IPS DF 19.7 (cell line): ENCODE data around the gene CASZ1.

Experiments used
- DNase-seq: peaks from one replicate; pipeline ENCODE4 v3.0.0-alpha.2; 2013; ENCODE audit warnings: low read depth, low spot score

Gene CASZ1

DNA sequence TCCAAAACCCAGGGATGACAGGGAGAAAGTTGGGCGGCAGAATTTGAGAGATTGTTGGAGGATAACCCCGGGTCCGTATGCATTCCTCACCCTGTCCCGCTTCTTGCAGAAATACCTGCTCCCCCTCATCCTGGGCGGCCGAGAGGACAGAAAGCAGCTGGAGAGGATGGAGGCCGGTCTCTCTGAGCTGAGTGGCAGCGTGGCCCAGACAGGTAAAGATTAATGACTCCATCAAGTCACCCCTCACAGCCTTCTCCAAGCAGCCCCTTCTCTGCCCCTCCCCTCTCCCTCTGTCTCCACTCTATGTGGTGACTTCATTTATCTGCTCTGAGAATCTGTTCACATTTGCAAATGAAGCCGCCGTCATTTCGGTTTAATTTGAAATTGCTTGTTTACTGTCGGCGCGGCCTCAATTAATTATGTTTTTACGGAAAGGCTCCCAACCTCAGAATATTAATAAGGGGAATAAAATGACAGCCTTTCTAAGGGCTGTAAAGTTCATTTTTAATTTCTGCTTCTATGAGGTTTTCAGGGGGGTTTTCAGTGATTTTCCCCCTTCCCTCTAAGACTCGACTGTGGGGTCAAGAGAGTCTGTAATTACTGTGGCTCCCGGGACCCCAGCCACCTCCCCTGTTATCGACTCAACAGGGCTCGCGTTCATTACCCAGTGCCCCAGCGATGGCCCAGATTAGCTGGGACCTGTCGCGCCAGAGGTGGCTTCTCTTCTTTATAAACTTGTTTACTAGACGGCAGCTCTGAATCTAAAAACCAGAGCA is 173.3 kb downstream of the CASZ1 start:
- DNase-seq, result no peak

DNA sequence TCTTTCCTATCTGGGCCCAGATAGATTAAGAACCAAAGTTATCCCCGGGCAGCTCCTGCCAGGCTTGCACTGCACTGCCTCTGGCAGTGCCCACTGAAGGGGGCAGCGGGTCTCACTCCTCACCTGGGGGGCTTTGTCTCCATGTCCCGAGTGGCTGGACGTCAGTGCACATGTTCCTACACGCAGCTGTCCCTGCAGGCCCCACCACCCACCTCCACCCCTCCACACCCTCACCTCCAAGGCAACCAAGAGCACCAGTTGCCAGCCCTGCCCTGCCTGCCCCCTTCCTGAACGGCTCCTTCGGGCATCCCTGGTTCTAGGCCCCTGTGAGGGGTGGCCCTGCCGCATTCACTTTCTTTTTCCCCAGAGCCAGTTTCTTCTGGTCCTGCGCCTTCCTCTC is 174.5 kb downstream of the CASZ1 start:
- no peak for DNase-seq

DNA sequence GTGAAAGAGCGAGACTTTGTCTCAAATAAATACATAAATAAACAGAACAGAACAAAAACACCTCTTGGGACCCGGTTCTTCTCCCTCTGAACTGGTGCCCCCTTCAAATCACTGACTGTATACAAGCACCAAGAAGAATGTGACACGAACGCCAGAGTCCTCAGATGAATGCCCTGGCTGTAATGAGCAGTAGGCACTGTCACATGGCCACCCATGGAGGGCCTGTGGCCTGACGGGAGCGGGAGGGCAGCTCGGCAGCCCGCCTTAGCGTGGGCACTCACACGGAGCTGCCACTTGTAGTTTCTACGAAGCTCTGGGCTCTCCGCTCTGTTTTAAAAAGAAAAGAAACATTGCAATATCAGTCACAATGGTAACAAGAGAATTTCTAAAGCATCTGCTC is 175.7 kb downstream of the CASZ1 start:
- no peak for DNase-seq

DNA sequence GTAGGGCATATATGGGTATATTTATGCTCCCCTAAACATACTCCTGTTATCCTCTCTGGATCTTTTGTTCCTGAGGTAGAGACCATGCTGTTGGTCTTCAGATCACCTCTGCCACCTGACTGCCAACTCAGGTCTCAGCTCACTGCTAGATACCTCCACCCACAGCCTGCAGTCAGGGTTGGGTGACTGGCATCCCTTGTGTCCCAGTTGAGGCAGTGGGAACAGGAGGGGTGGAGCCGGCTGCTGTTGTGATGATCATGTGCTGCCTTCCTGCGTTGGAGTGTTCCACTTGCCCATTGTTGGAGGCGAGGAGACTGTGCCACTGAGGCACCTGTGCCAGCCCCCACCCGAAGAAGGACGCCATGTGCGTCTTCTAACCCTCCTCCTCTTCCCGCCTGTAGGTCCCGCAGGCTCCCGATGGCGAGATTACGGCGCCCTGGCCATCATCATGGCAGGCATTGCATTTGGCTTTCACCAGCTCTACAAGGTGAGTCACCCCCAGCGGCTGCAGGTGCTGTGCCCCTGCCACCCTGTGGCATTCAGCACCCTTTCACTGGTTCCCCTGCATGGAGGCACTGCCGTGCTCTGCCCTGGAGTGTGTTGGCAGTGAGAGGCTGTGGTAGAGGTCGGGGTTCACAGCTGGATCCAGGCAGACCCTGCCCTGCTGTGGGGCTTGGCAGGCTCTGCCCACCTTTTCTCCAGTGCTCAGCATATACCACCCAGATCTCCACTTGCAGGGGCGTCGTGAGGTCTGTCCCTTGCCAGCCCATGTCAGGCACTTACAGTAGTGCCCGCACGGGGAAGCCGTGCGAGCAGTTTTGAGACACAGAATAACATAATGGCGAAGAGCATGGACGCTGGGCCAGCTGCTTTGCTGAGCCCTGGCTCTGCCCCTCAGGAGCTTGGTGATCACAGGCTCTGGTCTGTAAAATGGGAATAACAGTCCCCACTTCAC is 178.2 kb downstream of the CASZ1 start:
- no peak for DNase-seq

DNA sequence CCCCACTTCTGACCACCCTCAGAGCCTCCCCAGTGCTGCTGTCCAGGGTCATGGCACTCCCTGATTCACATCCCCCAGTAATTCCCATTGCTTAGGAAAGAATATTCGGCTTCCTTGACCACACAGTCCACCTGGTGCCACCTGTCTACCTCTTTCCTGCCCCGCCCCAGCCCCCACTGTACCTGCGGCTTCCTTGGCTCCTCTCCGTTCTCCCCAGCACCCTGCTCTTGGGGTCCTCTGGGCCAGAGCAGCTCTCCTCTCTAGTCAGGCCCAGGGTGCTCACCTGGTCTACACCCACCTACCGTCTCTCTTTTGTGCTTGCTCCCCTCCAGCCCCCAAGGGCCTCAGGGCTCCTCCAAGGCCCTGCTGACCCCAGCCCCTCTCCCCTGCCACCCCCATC is 179.1 kb downstream of the CASZ1 start:
- DNase-seq, result no peak

DNA sequence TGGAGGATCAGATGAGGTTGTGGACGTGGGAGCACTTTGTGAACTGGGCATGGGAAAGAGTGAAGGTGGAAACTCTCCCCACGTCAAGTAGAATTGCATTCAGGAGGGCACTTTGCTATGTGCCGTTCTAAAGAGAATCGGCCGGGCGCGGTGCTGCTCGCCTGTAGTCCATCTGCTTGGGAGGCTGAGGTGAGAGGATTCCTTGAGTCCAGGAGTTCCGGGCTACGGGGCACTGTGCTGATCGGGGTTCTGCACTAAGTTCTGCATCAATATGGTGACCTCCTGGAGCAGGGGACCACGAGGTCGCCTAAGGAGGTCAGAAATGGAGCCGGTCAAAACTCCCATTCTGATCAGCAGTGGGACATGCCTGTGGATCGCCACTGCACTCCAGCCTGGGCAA is 179.8 kb downstream of the CASZ1 start:
- no peak for DNase-seq

DNA sequence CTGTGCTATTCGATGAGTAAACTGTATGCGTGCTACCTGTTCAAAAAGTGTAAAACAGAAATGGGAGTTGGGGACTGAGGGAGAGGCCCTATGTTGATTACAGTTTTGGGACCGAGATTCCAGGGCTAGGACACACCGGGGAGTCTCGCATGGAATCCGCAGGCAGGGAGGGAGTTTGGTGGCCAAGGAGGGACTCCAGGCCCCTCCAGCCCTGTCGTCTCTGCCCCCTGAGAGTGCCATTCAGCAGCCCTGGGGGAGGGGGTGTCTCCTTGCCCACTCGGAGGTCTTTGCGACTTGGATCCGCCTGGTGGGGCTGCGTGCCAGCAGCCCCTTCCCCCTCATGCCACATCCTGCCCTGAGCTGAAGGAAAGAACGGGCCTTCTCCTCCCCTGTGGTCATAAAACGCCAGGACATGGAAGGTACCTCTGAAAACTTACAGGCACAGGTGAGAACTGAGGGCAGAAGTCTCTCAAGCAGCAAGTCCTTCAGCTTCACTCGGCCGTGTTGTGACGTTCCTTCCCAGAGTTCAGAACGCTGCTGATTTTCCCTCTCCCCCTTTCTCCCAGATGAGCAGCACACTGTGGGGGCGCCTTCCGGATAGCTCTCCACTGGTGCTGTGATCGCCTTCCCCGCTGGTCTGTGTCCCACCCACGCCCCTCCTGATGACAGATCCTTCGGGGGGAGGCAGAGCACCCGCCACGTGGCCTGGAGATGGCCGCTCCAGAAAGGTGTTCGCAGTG is 180.3 kb downstream of the CASZ1 start:
- no peak for DNase-seq

DNA sequence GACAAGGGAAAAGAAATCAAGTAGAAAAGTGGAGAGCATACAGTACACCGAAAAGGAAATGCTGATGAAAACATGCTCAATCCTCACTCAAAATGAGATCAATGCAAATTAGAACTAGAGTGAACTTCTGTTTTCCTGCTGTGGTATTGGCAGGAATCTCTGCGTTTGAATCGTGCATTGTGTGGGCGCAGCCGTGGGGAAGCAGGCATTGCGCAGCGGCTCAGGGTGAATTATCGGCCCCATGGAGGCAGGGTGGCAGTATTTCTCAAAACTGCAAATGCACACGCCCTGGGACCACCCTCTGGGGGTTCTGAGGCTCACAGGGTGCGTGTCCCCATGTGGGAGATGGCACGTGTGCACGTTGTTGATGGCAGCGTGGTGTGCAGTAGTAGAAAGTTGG is 181.1 kb downstream of the CASZ1 start:
- no peak for DNase-seq

DNA sequence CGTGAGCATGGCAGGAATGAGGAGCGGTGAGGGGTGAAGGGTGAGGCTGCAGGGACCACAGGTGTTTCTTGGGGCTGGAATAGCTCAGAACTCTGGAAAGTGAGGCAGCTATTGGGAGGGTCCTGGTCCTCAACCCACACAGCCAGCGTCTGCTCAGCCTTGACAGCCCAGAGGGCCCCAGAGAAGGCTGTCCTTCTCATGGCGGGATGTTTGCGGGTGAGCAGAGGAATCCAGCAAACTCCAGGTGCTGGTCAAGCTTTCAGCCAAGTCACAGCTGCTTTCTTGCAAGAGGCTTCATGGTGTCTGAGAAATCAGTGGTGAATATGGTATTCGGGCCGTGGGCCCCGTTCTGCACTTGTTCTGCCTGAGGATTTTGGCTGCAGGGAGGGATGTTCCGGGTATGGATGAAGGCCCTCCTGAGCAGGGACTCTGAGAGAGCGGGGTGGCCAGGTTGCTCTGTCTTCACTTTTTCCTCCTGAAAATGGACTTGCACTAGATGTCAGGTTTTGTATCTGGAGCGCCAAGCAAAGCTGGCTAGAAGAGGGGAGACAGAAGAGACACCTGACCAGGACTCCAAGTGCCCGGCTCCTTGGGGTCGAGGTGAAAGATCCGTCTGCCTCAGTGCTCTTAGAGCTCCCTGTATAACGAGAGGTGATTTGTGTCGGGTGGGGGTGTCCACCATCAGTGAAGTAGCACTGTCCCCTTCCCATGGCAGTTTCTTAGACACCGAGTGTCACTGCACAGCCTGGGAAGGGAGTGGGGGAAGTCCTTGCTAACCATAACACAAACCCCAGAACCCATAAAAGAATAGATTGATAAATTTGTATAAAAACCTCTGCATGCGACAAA is 181.8 kb downstream of the CASZ1 start:
- DNase-seq, result no peak

DNA sequence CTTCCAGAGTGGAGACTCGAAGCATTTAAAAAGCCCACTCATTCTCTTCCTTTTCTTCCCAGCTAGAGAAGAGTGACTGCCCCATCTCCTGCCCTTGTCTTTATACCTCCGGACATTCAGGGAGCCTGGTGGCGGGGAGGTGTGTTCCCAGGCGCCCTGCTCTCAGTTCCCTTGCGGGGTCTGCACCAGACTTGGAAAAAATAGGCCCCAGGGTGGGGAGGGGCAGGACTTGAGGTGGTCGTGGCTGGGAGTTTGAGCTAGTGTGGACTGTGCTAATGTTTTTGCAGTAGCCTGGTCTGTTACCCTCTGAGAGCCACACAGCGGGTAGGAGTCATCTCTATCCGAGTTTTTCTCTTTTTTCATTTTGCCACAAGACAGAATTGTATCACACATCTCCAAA is 182.6 kb downstream of the CASZ1 start:
- DNase-seq, result no peak

DNA sequence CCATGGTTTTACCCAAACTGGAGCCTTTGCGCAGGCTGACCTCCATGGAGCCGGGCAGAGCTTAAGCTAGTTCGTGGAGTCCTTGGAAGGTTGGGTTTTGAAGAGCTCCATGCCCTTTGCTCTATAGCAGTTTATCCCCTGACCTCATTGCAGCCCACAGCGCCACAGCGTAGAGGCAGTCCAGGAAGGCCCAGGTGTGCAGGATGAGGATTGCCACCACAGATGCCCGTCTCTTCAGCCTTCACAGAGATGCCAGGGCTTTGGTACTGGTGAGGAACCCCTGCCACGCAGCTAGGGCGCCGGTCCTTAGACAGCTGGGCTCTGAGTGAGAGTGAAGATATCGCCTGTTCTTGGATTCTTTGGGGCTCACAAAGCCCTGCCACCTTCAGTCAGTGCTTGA is 183.1 kb downstream of the CASZ1 start:
- DNase-seq, result no peak

DNA sequence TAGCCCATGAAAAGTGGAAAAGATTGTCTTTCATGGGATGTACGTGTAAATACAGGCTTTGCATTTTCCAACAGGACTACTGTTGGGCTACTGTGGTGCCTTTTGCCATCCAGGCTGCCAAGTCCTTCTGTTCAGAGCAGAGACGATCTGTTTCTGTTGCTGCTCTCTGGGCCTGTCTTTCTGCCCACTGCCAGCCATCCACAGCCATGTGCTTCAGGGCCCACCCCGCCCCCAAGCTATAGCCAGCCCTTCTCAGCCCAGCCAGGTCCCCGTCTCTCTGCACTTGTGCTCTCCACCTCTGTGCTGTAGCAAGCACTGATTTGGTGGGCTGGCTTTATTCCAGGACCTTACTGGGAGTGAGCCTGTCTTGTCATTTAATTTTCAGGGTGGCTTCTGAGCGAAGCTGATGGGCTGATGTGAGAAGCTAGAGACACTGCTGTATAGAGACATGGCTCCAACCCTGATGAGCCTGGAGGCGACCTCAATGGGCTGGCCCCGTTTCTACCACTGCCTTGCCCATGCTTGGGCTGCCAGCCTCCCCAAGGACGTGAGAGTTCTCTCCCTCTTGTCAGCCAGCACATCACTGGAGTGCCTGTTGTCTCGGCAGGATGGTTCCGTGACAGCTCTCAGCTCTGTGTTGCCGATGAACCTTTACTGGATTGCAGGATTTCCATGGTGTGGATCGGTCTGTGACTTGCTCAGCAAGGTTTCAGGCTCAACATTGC is 183.8 kb downstream of the CASZ1 start:
- DNase-seq, result no peak

DNA sequence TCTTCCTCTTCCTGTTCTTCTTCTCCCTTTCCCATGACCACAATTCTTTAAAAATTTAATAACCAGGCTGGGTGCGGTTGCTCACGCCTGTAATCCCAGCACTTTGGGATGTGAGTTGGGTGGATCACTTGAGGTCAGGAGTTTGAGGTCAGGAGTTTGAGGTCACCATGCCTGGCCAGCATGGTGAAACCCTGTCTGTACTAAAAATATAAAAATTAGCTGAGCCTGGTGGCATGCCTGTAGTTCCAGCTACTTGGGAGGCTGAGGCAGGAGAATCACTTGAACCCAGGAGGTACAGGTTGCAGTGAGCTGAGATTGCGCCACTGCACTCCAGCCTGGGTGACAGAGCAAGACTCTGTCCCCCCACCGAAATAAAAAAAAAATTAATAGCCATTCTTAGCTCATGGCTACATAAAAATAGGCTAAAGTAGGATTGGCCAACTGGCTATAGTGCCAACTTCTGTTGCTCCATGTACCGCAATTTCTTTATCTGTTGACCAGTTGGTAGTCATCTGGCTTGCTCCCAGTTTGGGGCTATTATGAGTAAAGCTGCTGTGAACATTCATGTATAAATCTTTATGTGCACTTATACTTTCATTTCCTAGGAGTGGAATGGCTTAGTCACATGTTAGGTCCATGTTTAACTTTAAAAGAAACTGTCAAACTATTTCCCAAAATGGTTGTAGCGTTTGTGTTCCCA is 185.4 kb downstream of the CASZ1 start:
- DNase-seq, result no peak

DNA sequence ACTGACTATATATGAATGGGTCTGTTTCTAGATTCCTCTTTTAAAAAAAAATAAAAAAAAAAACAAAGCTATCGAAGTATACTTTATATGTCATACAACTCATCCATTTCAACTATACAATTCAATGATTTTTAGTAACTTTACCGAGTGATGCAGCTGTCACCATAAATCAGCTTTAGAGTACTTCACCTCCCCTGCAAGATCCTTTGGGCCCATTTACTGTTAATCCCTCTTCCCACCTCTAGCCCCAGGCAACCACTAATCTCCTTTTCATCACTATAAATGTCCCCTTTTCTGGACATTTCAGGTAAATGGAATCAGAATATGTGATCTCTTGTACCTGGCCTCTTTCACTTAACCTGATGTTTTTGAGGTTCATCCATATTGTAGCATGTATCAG is 187.8 kb downstream of the CASZ1 start:
- no peak for DNase-seq

DNA sequence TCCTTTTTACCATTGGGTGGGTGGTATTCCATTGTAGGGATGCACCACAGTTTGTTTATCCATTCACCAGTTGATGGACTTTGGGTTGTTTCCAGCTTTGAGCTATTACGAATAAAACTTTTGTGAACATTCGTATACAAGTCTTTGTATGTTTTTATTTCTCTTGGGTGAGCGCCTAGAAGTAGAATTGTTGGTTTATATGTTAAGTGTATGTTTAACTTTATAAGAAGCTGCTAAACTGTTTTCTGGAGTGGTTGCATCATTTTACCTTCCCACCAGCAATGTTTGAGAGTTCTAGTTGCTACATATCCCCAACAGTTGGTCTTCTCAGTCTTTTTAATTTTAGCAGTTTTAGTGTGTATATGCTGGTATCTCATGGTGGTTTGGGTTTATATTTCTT is 189.2 kb downstream of the CASZ1 start:
- no peak for DNase-seq

DNA sequence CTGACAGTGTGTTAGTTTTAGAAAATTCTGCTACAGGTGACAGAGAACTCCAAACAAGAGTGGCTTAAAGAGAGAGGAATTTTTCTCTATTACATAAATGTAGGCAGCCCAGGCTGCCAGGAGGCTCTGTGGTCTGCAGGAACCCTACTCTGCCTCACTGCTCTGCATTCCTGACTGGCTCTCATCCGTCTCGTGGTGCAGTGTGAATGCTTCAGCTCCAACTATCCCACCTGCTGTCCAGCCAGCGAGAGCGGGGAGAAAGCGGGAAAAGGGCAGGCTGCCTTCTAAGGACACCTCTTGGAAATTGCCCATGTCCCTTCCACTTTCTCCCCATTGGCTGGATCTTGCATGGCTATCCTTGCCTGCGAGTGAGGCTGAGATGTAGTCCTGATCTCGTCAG is 190.4 kb downstream of the CASZ1 start:
- DNase-seq, result no peak

DNA sequence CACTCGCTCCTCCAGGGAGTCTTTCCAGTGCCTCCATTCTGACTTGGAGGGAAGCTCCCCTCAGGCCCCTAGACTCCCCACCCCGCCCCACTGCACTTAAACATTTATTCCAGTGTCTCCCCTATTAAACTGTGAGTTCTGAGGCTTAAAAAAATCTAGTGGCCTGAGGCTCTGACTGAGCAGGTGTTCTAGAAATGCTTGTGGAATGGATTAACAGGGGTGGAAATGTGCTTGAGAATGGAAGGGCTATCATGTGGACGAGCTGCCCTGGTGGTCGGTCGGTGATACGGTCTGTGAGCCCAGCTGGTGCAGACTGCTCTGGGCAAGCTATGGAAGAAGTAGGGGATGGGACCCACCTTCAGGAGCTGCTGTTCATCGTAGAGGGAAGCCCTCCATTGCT is 191.5 kb downstream of the CASZ1 start:
- no peak for DNase-seq

DNA sequence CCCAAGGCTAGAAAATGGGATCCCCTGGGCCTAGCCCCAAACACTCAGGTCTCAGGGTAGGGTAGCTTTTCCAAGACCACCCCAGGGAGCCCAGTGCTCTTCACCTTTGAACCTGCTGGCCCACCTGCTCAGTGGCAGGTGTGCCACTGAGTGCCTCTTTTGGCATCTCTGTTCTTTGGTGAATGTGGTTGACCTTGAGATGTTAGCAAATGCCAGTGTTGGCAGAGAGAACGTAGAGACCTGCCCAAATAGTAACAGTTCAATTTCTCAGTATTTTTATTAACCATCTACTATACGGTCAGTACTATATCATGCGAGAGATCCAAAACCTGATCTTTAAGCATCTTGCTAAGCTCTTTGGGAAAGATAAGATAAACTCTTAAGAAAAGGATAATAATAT is 193.5 kb downstream of the CASZ1 start:
- DNase-seq, result no peak

DNA sequence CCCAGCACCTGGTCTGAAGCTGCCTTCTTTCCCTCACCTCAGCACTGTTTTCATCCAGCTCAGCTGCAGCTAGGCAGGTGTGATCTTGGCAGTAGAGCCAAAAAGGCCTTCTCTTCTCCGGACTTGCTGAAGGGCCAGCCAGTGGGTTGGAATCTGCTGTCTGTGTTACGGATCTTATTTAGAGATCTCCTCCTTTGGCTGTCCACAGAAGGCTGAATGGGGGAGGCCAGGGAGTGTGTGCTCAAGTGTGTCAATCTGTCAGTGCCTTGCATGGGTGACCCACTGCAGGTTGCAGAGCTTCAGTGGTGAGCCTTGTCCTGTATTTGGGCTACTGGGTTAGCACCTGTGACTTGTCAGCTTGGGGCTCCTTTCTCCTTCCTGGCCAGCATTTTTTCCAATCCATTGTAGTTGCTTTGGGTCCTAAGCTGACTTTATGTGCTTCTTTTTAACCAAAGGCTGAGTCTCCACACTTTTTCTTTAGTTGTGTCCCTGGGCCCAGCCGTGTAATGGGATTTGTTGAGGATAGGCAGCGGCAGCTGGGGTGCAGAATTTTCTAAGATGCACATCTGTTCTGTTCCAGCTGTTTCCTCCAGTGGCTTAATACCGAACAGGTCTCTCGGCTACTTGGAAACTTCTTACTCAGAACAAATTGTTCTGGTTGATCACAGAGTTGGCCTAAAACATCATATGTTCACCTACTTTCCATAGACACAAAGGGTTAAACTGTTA is 194.9 kb downstream of the CASZ1 start:
- DNase-seq, result no peak
